Measurements from ENCODE around the gene ICAM3. TPM values are rescaled to one million over a fixed set of nuclear protein-coding genes. Genes with fewer than 3 reads are reported as not detected.
"Not testable (repeated sequence)": the region's sequence is repeated elsewhere in the genome, so short reads cannot be mapped to it uniquely, and the experiment has no call there.

ICAM3 gene
- total and polyA plus RNA-seq, 2 donors = 3.8 to 9.7 TPM

DNA sequence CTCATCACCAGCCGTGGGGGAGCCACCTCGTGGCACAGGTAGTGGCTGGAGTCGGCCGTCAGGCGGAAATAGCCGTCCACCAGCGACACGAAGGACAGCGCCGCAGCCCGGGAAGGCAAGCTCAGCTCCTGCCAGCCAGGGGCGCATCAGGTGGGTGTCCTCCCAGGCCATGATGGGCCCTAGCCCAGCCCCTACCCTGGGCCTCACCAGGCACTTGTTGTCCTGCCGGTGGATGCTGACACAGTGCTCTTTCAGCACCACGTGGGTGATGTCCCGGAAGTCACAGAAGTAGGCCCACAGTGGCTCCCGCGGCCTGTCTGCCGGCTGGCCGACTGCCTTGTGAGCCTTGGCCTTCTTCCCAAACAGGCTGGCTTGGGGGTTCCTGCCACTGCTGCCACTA, 25.2 kb upstream of the ICAM3 start:
- 84% methylated on average over 19 of the region's 19 CpGs for WGBS
- DNase-seq (ENCODE audit: extremely low spot score) = no peak
- no peaks in the 10 kb centered on the region for H3K4me1 ChIP-seq (ENCODE audit: insufficient read depth)
- no peak overlapping the region for H3K27ac ChIP-seq (ENCODE audit: low read depth)
- H3K36me3 ChIP-seq (ENCODE audit: insufficient read depth) = peaks cover 2% of the 10 kb centered on the region
- no peak overlapping the region for H3K4me3 ChIP-seq (ENCODE audit: low read depth, low read length)

DNA sequence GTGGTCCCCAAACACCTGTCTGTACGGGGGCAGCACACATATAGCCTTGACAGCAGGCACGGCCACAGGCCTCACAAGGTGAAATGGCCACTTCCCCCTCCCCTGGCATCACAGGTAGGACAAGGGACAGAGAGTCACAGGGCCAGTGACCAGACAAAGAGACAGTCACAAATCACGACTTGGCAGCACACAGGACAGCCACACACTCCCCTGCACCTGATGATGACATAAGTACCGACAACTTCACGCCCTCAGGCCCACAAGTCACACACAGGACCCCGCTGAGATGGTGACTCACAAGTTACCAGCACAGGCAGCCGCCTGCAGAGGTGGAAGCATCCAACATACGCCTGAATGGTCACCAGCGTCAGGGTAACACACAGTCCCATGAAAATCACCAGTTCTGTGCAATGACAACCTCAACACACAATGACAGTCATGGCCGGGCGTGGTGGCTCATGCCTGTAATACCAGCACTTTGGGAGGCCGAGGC, 24.4 kb upstream of the ICAM3 start:
- no peak for DNase-seq (ENCODE audit: extremely low spot score)

DNA sequence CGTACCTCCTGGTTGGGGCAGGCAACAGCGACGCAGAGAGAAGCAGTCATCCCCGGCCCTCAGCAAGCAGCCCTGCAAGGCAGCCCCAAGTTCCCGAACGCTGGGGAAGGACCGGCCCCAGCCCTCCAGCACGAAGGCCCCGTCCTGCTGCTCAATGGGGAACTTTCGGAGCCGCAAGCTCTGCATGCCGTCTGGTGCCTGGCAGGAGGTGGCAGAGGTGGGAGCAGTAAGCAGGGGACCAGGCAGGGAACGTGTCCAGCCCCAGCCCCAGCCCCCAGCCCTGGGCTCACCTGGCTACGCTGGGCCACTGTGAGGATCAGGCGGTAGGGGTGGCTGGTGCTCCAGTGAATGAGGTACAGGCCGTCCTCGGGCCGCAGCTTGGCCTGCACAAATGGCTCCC, 22.8 kb upstream of the ICAM3 start:
- no peak for DNase-seq (ENCODE audit: extremely low spot score)
- no peak overlapping the region for H3K27ac ChIP-seq (ENCODE audit: low read depth)
- no peaks in the 10 kb centered on the region for H3K4me1 ChIP-seq (ENCODE audit: insufficient read depth)
- 93% methylated on average over 18 of the region's 18 CpGs for WGBS
- peaks cover 2% of the 10 kb centered on the region for H3K36me3 ChIP-seq (ENCODE audit: insufficient read depth)
- no peak overlapping the region for H3K4me3 ChIP-seq (ENCODE audit: low read depth, low read length)

More for the DNA sequence above, 24.4 kb upstream of the ICAM3 start:
- Histone ChIP-seq H3K4me1 (ENCODE audit: insufficient read depth) (no peaks in the 10 kb centered on the region), H3K4me3 (ENCODE audit: low read depth, low read length) (no peak overlapping the region), H3K27ac (ENCODE audit: low read depth) (no peak overlapping the region), H3K36me3 (ENCODE audit: insufficient read depth) (peaks cover 2% of the 10 kb centered on the region)
- WGBS = 92% methylated on average over 12 of the region's 12 CpGs

DNA sequence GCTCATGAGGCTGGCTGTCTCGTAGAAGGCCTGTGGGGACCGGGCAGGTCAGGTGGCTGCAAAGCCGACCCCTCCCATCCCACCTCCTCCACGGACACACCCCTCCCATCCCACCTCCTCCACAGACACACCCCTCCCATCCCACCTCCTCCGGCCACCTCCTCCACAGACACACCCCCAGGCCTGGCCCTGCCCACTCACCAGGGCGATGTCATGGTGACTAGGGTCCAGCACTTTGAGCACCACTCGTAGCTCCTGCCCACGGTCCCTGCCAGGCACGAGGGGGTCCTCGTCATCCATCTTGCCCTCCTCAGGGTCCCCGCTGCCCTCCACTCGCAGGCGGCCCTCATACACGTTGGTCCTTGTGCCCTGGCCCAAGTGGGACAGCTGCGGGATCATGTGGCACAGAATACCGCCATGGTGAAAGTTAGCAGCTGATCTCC, 22.2 kb upstream of the ICAM3 start:
- DNase-seq (ENCODE audit: extremely low spot score) = no peak
- Histone ChIP-seq H3K4me3 (ENCODE audit: low read depth, low read length) (no peak overlapping the region), H3K4me1 (ENCODE audit: insufficient read depth) (no peaks in the 10 kb centered on the region), H3K27ac (ENCODE audit: low read depth) (no peak overlapping the region), H3K36me3 (ENCODE audit: insufficient read depth) (no peaks in the 10 kb centered on the region)
- 84% methylated on average over 16 of the region's 16 CpGs for WGBS

DNA sequence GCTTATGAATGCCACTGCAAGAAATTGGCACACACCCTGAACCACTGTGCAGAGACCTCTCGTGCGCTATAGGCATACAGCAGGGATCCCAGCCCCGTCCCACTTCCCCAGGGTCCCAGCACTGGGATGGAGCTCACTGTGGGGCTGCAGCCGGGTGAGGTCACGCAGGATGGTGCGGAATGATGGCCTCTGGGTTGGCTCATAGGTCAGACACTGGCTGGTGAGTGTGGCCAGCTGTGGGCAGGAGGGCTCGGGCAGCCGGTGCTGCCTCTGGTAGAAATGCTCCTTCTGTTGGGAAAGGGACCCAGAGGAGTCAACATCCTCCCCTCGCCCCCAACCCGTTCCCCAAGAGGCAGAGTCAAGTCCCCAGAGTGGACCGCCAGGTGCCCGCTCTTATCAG, 17.0 kb upstream of the ICAM3 start:
- no peaks in the 10 kb centered on the region for H3K36me3 ChIP-seq (ENCODE audit: insufficient read depth)
- 95% methylated on average over 12 of the region's 12 CpGs for WGBS
- no peak overlapping the region for H3K27ac ChIP-seq (ENCODE audit: low read depth)
- no peak for DNase-seq (ENCODE audit: extremely low spot score)
- H3K4me3 ChIP-seq (ENCODE audit: low read depth, low read length) = no peak overlapping the region
- no peaks in the 10 kb centered on the region for H3K4me1 ChIP-seq (ENCODE audit: insufficient read depth)

DNA sequence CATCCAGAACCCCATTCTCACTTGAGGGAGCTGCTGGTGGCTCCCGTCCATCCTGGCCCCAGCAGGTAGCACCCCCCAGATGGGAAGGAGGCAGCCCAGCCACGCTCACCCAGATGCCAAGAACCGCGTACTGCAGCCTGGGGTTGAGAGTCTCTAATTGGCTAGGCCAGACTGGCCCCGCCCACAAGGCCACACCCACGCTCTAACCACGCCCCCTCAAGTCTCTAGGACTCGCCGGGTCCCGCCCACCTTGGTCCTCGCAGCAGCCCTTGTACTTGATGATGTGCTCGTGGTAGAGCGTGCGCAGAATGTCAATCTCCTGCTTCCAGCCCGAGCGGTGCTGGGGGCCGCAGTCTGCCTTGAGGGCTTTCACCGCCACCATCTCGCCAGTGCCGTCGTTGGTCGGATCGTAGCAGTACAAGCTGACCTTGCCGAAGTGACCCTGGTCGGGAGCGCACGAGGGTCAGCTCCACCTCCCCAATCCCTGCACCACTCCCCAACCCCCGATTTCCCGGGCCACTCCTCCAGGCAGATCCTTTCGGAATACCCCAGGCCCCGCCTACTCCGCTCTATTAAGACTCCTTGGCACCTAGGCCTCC, 14.5 kb upstream of the ICAM3 start:
- WGBS = 78% methylated on average over 32 of the region's 32 CpGs
- Histone ChIP-seq H3K27ac (ENCODE audit: low read depth) (no peak overlapping the region), H3K4me1 (ENCODE audit: insufficient read depth) (no peaks in the 10 kb centered on the region), H3K36me3 (ENCODE audit: insufficient read depth) (no peaks in the 10 kb centered on the region), H3K4me3 (ENCODE audit: low read depth, low read length) (no peak overlapping the region)
- no peak for DNase-seq (ENCODE audit: extremely low spot score)

DNA sequence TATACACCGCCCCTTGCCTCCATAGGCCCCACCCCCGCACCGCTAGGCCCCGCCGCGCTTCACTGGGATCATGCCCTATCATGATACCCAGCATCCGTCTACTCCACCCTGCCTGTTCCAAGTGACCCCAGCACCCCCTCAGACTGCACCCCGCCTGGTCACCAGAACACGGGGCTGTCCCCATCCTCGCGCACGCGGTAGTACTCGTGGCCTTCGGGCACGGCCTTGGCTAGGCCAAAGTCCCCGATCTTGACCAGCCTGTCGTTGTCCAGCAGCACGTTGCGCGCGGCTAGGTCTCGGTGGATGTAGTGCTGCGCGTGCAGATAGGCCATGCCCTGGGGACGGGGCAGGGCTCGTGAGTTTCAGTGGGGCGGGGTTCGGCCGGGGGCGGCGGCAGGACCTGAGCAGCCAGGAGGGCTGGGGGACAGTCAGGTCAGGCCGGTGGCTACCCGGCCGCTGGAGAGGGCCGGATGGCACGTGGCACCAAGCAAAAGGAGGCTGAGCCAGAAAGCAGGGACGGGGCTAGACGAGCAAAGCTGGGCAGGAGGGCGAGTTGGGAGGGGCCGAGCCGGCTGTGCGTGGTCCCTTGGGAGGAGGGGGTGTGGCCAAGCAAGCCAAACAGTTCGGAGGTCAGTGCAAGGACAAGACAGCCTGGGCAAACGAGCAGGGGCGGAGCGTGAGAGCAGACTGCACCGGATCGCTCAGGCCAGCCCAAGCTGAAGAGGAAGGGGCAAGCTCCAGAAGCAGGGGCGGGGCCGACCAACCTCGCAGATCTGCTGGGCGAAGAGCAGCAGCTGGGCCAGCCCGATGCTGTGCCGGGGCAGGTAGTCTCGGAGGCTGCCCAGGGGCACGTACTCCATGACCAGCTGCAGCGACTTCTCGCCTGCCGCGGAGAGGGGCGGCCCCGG, 13.6 kb upstream of the ICAM3 start:
- Histone ChIP-seq H3K4me1 (ENCODE audit: insufficient read depth) (no peaks in the 10 kb centered on the region), H3K4me3 (ENCODE audit: low read depth, low read length) (no peak overlapping the region), H3K27ac (ENCODE audit: low read depth) (no peak overlapping the region), H3K36me3 (ENCODE audit: insufficient read depth) (no peaks in the 10 kb centered on the region)
- no peak for DNase-seq (ENCODE audit: extremely low spot score)
- WGBS = 67% methylated on average over 63 of the region's 63 CpGs

DNA sequence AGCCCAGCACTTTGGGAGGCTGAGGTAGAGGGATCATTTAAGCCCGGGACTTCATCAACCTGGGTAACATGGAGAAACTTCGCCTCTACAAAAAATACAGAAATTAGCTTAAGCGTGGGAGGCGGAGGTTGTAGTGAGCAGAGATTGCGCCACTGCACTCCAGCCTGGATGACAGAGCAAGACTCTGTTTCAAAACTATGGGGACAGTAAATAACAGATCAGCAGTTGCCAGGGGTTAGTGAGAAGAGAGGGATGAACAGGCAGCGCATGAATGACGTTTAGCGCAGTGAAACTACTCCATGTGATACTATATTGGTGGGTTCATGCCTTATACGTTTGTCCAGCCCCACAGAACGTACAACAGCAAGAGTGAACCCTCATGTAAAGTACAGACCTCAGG, 7.1 kb upstream of the ICAM3 start:
- Histone ChIP-seq H3K4me1 (ENCODE audit: insufficient read depth) (no peaks in the 10 kb centered on the region), H3K36me3 (ENCODE audit: insufficient read depth) (no peaks in the 10 kb centered on the region), H3K27ac (ENCODE audit: low read depth) (no peak overlapping the region), H3K4me3 (ENCODE audit: low read depth, low read length) (no peak overlapping the region)
- 77% methylated on average over 10 of the region's 10 CpGs for WGBS
- no peak for DNase-seq (ENCODE audit: extremely low spot score)

DNA sequence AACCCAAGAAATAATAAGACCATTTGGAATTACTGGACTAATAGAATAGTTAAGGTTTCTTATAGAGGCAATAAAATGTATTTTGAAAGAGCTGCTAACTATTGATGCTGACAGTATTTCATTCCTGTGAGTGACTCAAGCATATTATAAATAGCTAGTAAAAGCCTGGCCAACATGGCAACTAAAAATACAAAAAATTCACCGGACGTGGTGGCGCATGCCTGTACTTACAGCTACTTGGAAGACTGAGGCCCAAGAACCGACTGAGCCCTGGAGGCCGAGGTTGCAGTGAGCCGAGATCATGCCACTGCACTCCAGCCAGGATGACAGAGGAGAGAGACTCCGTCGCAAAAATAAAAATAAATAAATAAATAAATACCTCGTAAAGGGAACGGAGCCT, 5.4 kb upstream of the ICAM3 start:
- no peak for DNase-seq (ENCODE audit: extremely low spot score)
- Histone ChIP-seq H3K4me3 (ENCODE audit: low read depth, low read length) (no peak overlapping the region), H3K4me1 (ENCODE audit: insufficient read depth) (no peaks in the 10 kb centered on the region), H3K36me3 (ENCODE audit: insufficient read depth) (no peaks in the 10 kb centered on the region), H3K27ac (ENCODE audit: low read depth) (no peak overlapping the region)
- 77% methylated on average over 10 of the region's 10 CpGs for WGBS

DNA sequence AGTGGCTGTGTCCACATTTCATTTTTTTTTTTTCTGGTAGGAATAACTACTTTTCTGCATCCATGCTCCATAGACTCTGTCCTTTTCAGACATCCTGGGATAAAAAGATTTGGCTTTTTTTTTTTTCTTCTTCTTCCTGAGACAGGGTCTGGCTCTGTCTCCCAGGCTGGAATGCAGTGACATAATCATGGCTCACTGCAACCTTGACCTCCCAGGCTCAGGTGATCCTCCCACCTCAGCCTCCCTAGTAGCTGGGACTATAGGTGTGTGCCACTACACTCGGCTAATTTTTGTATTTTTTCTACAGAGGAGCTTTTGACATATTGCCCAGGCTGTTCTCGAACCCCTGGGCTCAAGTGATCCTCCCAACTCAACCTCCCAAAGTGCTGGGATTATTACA, 4.1 kb upstream of the ICAM3 start:
- Histone ChIP-seq H3K4me1 (ENCODE audit: insufficient read depth) (no peaks in the 10 kb centered on the region), H3K36me3 (ENCODE audit: insufficient read depth) (no peaks in the 10 kb centered on the region), H3K27ac (ENCODE audit: low read depth) (no peak overlapping the region), H3K4me3 (ENCODE audit: low read depth, low read length) (no peak overlapping the region)
- DNase-seq (ENCODE audit: extremely low spot score) = no peak
- WGBS = 77% methylated on average over 2 of the region's 2 CpGs

DNA sequence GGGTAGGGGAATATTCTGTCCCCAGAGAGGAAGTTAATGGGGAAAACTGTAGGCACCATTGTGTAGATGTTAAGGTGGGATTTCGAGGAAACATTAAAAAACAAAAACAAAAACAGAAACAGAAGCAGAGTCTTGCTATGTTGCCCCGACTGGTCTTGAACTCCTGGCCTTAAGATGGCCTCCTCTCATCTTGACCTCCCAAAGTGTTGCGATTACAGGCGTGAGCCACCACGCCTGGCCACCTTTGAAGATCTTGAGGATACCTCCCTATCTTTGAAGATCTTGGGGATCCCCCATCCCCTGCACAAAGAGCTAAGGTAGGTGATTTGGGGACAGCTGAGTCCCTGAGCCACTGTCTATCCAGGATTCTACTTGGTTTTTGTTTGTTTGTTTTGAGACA, 553 bp upstream of the ICAM3 start:
- no peak overlapping the region for H3K27ac ChIP-seq (ENCODE audit: low read depth)
- no peaks in the 10 kb centered on the region for H3K4me1 ChIP-seq (ENCODE audit: insufficient read depth)
- no peak for DNase-seq (ENCODE audit: extremely low spot score)
- H3K4me3 ChIP-seq (ENCODE audit: low read depth, low read length) = no peak overlapping the region
- H3K36me3 ChIP-seq (ENCODE audit: insufficient read depth) = no peaks in the 10 kb centered on the region
- WGBS = 94% methylated on average over 5 of the region's 5 CpGs

DNA sequence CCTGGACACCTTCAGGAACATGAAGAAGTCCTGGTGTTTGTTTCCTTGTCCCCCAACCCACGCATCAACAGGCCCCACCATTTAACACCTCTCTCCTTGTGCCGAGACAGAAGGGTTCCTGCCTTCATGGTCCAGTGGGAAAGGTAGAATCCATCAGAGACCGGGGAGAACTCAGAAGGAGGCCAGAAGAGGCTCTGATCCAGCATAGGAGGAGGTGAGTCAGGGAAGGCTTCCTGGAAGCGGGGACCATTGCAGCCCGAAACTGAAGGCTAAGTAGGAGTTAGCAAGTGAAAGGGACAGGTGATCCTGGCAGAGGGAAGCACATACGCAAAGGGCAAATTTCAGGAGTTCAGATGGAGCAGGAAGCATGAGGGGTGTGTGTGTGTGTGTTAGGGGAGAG, 484 bp downstream of the ICAM3 start:
- H3K4me1 ChIP-seq (ENCODE audit: insufficient read depth) = no peaks in the 10 kb centered on the region
- H3K36me3 ChIP-seq (ENCODE audit: insufficient read depth) = no peaks in the 10 kb centered on the region
- no peak for DNase-seq (ENCODE audit: extremely low spot score)
- peak overlapping the region; percentile 1 for H3K4me3 ChIP-seq (ENCODE audit: low read depth, low read length)
- H3K27ac ChIP-seq (ENCODE audit: low read depth) = no peak overlapping the region
- WGBS = 78% methylated on average over 6 of the region's 6 CpGs

DNA sequence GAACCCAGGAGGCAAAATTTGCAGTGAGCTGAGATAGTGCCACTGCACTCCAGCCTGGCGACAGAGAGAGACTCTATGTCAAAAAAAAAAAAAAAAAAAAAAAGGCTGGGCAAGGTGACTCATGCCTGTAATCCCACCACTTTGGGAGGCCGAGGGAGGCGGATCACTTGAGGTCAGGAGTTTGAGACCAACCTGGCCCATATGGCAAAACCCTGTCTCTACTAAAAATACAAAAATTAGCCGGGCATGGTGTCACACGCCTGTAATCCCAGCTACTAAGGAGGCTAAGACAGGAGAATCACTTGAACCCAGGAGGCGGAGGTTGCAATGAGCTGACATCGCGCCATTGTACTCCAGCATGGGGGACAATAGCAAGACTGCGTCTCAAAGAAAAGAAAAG, 2.7 kb downstream of the ICAM3 start:
- not testable (repeated sequence) for DNase-seq (ENCODE audit: extremely low spot score); H3K4me1 ChIP-seq (ENCODE audit: insufficient read depth); H3K27ac ChIP-seq (ENCODE audit: low read depth); H3K36me3 ChIP-seq (ENCODE audit: insufficient read depth); H3K4me3 ChIP-seq (ENCODE audit: low read depth, low read length)
- WGBS = 92% methylated on average over 9 of the region's 9 CpGs

DNA sequence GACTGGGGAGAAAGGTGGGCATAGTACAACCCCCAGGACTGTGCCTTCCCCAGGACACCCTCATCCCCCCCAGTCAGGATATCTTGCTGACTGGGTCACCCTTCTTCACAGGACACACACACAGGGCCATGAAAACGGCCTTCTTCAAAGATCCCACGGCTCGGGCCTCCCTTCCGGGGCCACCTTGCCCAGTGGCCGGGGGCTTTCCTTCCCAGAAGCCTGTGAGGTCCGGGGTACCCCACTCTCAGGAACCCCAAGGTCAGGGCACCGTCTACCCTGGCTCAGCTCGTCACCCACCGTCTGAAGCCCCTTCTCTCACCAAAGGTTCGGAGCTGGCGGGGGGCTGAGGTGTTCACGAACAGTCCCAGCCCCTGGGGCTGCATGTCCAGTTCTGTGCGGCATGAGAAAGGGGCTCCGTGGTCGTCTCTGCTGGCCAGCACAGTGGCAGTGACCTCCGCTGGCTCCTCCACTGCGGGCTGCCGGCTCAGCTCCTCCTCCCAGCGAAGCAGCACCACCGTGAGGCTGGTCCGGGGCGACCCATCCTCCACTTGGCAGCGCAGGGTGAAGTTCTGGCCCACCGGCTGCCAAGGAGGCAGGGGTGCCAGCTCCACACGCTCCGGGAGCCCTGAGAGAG, 4.0 kb downstream of the ICAM3 start:
- H3K4me3 ChIP-seq (ENCODE audit: low read depth, low read length) = no peak overlapping the region
- 57% methylated on average over 26 of the region's 26 CpGs for WGBS
- no peak for DNase-seq (ENCODE audit: extremely low spot score)
- no peaks in the 10 kb centered on the region for H3K4me1 ChIP-seq (ENCODE audit: insufficient read depth)
- H3K36me3 ChIP-seq (ENCODE audit: insufficient read depth) = no peaks in the 10 kb centered on the region
- H3K27ac ChIP-seq (ENCODE audit: low read depth) = no peak overlapping the region

All from urinary bladder (tissue), 4 donors.